ENCODE measurements around the gene TARM1.
"Not testable (repeated sequence)": the region's sequence is repeated elsewhere in the genome, so short reads cannot be mapped to it uniquely, and the experiment has no call there.

Gene TARM1

GRCh38 chr19:54099190-54099902, 18.2 kb upstream of the TARM1 start:
- no peak for DNase-seq

DNA sequence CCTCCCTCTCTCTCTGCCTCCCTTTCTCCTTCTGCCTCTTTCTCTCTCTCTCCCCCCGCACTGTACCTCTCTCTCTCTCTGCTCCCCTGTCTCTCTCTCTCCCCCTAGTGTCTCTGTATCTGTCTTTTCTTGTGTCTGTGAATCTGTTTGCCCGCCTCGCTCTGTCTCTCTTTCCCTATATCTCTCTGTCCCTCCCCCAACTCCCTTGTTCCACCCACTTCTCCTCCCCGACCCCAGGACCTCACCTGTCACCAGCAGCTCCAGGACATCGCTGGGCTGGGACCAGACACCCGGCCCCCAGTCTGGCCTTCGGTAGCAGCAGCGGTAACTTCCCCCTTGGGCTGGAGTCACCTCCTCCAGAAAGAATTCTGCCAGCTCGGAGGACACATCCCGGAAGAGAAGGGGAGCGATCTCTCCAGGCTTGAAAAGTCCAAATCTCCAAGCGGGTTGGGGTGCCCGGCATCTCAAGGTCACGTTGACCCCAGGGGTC, 15.5 kb upstream of the TARM1 start:
- peak; percentile 57 for DNase-seq

GRCh38 chr19:54095859-54096616, 14.9 kb upstream of the TARM1 start:
- peak; percentile 52 for DNase-seq

DNA sequence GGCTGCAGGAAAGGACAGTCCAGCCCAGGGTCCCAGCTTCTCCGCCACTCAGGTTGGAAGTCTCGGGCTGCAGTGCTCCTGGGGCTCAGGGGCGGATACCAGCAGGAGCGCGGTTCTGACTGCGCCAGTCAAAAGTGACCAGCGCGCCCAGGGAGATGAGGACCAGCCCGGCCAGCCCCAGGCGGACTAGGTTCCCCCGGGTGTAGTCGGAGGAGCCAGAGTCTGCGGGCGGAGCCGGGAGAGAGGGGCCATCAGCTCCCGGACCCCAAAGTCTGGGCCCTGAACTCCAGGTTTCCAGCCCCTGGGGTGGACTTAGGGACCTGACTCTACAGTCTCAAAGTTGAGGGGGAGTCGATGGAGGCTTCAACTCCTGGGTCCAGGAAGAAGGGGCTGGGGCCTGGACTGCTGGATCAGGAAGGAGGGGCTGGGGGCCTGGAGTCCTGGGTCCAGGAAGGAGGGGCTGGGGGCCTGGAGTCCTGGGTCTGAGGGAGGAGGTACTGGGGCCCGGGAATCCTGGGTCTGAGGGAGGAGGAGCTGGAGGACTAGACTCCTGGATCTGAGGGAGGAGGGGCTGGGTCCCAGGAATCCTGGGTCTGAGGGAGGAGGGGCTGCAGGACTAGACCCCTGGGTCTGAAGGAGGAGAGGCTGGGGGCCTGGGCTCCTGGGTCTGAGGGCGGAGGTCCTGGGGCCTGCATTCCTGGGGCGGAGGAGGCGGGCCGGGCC, 14.1 kb upstream of the TARM1 start:
- no peak for DNase-seq

GRCh38 chr19:54094426-54095000, 13.3 kb upstream of the TARM1 start:
- no peak for DNase-seq

- no peak for DNase-seq
Observed at GRCh38 chr19:54084410-54084809, 3.2 kb upstream of the TARM1 start.

DNA sequence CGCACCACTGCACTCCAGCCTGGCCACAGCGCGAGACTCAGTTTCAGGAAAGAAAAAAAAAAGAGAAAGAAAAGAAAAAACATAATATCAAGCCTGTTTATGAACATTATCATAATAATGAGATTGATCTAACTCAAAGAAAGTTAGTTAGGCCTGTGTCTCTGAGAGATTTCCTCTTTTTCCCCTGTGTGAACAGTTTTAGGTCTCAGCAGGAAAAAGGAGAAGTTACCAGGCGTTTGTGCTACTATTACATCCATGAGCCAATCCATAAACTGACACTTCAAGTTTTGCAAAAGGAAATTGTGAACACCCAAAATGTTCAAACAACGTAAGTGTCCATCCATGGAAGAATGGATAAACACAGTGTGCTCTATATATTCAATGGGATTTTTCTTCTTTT, 3.8 kb downstream of the TARM1 start:
- DNase-seq: no peak

- no peak for DNase-seq
Observed at GRCh38 chr19:54074851-54075250, 6.3 kb downstream of the TARM1 start.

DNA sequence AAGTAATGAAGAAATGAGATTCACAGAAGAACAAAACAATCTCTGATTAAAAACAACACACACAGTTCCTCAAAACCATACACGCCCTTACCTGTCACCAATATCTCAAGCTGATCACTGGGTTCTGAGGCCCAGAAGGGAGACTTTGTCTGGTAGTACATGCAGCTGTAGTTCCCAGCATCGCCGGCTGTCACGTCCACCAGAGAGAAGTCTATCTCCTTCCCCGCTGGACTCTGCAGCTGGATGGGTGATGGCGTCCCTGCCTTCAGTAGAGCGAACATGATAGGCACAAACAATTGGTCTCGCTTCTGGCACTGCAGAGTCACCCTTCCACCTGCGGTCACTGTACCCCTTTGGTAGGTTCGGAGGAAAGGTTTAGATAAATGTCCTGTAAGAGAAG, 7.3 kb downstream of the TARM1 start:
- no peak for DNase-seq

GRCh38 chr19:54069470-54069869, 11.7 kb downstream of the TARM1 start:
- DNase-seq: no peak

GRCh38 chr19:54063350-54064116, 17.6 kb downstream of the TARM1 start, which contains the start of gene VSTM1:
TSS of gene VSTM1 (minus strand) at chr19:54063897. CDS start at chr19:54063777, 120 bp downstream.
- DNase-seq: no peak

- no peak for DNase-seq
Observed at GRCh38 chr19:54062643-54063042, 18.5 kb downstream of the TARM1 start.

DNA sequence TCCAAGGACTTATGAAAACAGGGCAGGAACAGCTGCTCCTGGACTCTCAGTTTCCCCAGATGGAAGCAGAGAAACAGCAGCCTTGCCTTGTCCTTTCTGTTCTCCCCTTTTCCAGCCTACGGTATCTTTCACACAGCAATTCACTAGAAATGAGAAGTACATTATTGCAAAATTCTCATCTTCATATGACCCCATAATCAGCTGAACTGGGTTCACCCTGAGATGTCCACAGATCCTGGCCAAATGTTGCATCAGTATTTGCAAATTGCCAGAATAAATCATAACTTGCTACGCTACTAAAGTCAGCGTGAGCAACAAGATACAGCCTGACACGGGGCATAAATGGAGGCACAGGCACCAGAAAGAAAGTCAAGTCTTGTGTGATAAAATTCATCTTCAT, 33.5 kb downstream of the TARM1 start:
- no peak for DNase-seq

- no peak for DNase-seq
Observed at GRCh38 chr19:54045771-54046170, 35.4 kb downstream of the TARM1 start.

- DNase-seq: no peak
Observed at GRCh38 chr19:54042989-54043388, 38.2 kb downstream of the TARM1 start.

DNA sequence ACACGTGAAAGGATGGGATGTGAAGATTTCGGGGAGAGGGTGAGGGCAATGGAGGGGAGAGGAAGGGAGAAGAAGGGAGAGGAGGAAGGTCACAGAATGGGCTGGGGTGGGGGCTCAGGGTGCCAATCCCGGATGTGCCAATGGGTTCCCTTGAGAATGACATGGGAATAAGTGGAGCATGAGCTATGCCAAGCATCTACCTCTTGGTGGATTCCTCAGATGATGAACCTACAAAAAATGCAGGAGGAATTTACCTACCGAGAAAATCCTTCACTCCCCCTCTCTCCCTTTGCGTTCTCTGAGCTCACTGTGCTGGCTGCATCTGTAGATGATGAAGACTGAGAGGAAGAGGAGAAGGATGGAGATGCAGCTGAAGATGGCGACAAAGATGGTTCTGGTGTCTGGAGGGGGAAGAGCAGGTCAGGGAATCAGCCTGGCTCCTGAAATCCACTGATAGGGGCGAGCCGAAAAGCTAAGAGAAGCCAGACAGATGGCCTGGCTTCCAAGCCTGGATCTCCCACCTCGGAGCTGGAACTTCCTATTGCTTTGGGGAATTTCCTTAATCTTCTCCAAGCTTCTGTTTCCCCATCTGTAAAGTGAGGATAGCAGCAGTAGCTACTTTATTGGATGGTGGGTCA, 39.1 kb downstream of the TARM1 start:
- DNase-seq: no peak

- no peak for DNase-seq
Observed at GRCh38 chr19:54040003-54040402, 41.2 kb downstream of the TARM1 start.

DNA sequence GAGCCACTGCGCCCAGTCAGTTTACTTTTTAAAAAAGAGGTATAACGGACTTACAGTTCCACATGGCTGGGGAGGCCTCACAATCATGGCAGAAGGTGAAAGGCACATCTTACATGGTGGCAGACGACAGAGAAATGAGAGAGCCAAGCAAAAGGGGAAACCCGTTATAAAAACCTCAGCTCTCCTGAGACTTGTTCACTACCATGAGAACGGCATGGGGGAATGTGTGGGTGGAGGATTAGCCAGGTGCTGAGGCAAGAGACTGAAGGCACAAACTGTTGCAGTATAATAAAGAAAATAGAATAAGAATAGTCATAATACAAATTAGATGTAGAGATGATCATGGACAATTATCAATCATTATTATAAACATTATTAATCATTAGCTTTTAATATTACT, 44.6 kb downstream of the TARM1 start:
- DNase-seq: not testable (repeated sequence)

DNA sequence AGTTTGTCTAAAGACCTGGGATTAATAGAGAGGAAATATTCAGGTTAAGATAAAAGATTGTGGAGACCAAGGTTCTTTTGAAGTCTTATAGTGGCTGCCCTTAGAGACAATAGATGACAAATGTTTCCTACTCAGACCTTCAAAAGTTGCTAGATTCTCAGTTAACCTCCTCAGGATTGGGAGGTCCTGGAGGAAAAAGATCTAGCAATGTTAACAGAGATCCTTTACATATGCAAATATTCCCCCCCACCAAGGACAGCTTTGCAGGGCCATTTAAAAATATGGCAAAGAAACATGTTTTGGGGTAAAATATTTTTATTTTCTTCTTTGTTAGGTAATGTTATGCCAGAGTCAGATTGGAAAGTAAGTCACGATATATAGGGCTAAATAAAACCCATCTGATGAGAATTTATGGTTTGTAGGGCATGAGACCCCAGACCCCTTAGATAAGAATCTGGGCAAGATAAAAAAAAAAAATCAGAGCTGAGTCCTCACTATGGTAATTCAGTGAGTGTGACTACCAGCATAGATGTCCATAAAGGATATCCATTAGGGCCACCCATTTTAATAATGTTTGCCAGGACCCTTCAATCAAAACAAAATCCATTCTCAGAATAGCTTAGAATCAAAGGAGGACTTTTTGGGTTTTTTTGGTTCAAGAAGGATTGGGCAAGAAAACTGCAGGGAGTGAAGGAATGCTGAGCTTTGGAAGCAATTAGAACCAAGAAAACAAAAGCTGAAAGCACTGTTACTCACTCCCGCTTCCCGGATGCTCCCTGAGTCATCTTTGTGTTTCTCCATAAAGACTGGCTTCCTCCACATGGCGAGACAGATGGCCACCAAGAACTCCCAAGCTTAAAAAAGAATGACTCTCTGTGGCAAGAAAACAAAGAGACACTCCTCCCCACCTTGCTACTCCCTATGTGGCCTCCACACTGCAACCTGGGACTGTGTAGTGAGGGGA, 45.7 kb downstream of the TARM1 start:
- DNase-seq: peak; percentile 91

DNA sequence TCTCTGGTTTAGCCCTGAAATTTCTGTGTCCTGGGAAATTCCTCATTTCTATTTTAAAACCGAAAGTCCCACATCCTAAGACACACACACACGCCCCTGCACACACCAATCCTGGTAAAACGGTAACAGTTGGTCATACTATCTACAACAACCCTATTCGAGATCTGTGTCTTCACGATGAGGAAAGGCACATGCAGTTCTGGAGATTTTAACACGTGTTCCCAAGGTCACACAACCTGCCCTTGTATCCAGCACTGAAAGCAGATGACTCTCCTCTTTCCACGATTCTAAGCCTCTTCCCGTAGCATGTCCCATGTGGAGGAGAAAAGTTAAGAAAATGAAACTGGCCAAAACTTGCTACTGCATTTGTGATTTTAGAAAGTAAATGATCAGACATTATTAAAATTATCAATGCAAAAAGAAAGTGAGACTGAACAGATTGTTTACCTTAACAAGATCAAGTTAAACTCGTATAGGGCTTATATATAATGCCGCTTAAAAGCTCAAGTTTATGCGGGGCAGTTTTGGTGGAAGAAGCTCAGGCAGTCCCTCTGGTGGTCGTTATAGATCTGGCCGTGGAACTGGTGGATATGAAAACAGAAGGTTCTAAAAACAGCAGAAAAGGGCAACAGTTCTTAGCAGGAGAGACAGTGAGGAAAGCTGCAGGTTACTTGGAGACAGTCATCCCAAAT, 50.1 kb downstream of the TARM1 start:
- peak; percentile 8 for DNase-seq

Data from fibroblast of skin of right quadriceps (primary cell).